GM19328 (cell line): ENCODE measurements around the gene THEM4.

Experiments used
- ATAC-seq: cut with Tn5 transposase; IDR thresholded peaks from one replicate; pipeline ENCODE4 v1.9.1; 2021; ENCODE audit warnings: mild to moderate bottlenecking, moderate library complexity; ENCODE audit not compliant: unreplicated experiment

The THEM4 gene

GRCh38 chr1:151839082-151839412, 70.3 kb downstream of the THEM4 start:
- ATAC-seq: no peak

- no peak for ATAC-seq
These were observed 70.9 kb downstream of the THEM4 start for GRCh38 chr1:151838222-151839081.

- ATAC-seq: no peak
These were observed 71.5 kb downstream of the THEM4 start for GRCh38 chr1:151837884-151838221.

GRCh38 chr1:151837197-151837596, 72.1 kb downstream of the THEM4 start:
- no peak for ATAC-seq

- ATAC-seq: no peak
These were observed 73.7 kb downstream of the THEM4 start for GRCh38 chr1:151835596-151835995.

GRCh38 chr1:151834239-151834638, 75.1 kb downstream of the THEM4 start:
- no peak for ATAC-seq

- no peak for ATAC-seq
These were observed 76.0 kb downstream of the THEM4 start for GRCh38 chr1:151833172-151833900.

GRCh38 chr1:151832318-151832980, 76.9 kb downstream of the THEM4 start:
- ATAC-seq: no peak

GRCh38 chr1:151831605-151832004, 77.7 kb downstream of the THEM4 start, which contains the start of gene RORC:
TSS of gene RORC (minus strand) at chr1:151831802. CDS start at chr1:151831764, 38 bp downstream.
- ATAC-seq: no peak

- ATAC-seq: no peak
These were observed 78.1 kb downstream of the THEM4 start for GRCh38 chr1:151831256-151831591.

GRCh38 chr1:151830055-151830454, 79.3 kb downstream of the THEM4 start:
- no peak for ATAC-seq

GRCh38 chr1:151829352-151830046, 79.8 kb downstream of the THEM4 start:
- ATAC-seq: no peak

- ATAC-seq: no peak
These were observed 80.4 kb downstream of the THEM4 start for GRCh38 chr1:151828921-151829320.

- no peak for ATAC-seq
These were observed 81.5 kb downstream of the THEM4 start for GRCh38 chr1:151827853-151828252.

GRCh38 chr1:151825751-151826660, 83.3 kb downstream of the THEM4 start:
- ATAC-seq: no peak

- ATAC-seq: no peak
These were observed 84.1 kb downstream of the THEM4 start for GRCh38 chr1:151825204-151825603.
